ENCODE measurements around the gene LIN7A. TPM values are rescaled to one million over a fixed set of nuclear protein-coding genes. Genes with fewer than 3 reads are reported as not detected.

LIN7A gene
- total and polyA plus RNA-seq, 9 donors: 2.6 to 13.1 (median 6.6) TPM

GRCh38 chr12:80769553-80770140 lies 168.1 kb downstream of the LIN7A start:
- Histone ChIP-seq H3K4me1 (ENCODE audit: insufficient read depth) (no peaks in the 10 kb centered on the region), H3K27me3 (no peaks in the 10 kb centered on the region), H3K36me3 (no peaks in the 10 kb centered on the region), H3K27ac (no peak overlapping the region), H3K9me3 (no peaks in the 10 kb centered on the region), H3K4me3 (no peak overlapping the region)
- TF ChIP-seq POLR2A (IDR thresholded peaks at IDR 0.05) (no peak), EP300 (IDR thresholded peaks at IDR 0.05) (no peak), CTCF (IDR thresholded peaks at IDR 0.05) (no peak)
- intact Hi-C loops (cut with DNase I): no loop called here
- 75 to 89% (median 87%) methylated on average over 1 of the region's 1 CpG for WGBS, 3 donors
- DNase-seq: no peak

- no peak overlapping the region for H3K4me3 ChIP-seq
- no peaks in the 10 kb centered on the region for H3K36me3 ChIP-seq
- TF ChIP-seq EP300 (IDR thresholded peaks at IDR 0.05) (no peak), POLR2A (IDR thresholded peaks at IDR 0.05) (no peak), CTCF (IDR thresholded peaks at IDR 0.05) (no peak)
- H3K4me1 ChIP-seq (ENCODE audit: insufficient read depth): no peaks in the 10 kb centered on the region
- no peaks in the 10 kb centered on the region for H3K27me3 ChIP-seq
- intact Hi-C loops (cut with DNase I): no loop called here
- no peak overlapping the region for H3K27ac ChIP-seq
- no peak for DNase-seq
- H3K9me3 ChIP-seq: no peaks in the 10 kb centered on the region
- WGBS, 3 donors: 69 to 82% (median 77%) methylated on average over 2 of the region's 2 CpGs
These were observed 170.8 kb downstream of the LIN7A start for GRCh38 chr12:80766897-80767296.

- Histone ChIP-seq H3K4me1 (ENCODE audit: insufficient read depth) (no peaks in the 10 kb centered on the region), H3K27me3 (no peaks in the 10 kb centered on the region), H3K4me3 (no peak overlapping the region), H3K9me3 (no peaks in the 10 kb centered on the region), H3K36me3 (no peaks in the 10 kb centered on the region), H3K27ac (no peak overlapping the region)
- no peak for DNase-seq
- no peak for TF ChIP-seq CTCF (IDR thresholded peaks at IDR 0.05)
- TF ChIP-seq EP300 (IDR thresholded peaks at IDR 0.05): no peak
- TF ChIP-seq POLR2A (IDR thresholded peaks at IDR 0.05): no peak
- WGBS, 3 donors: 88 to 92% (median 88%) methylated on average over 1 of the region's 1 CpG
- intact Hi-C loops (cut with DNase I): no loop called here
These were observed 171.5 kb downstream of the LIN7A start for GRCh38 chr12:80766210-80766609.

GRCh38 chr12:80763874-80764273 lies 173.9 kb downstream of the LIN7A start:
- Histone ChIP-seq H3K27me3 (no peaks in the 10 kb centered on the region), H3K4me1 (ENCODE audit: insufficient read depth) (no peaks in the 10 kb centered on the region), H3K4me3 (no peak overlapping the region), H3K9me3 (no peaks in the 10 kb centered on the region), H3K27ac (no peak overlapping the region), H3K36me3 (no peaks in the 10 kb centered on the region)
- intact Hi-C loops (cut with DNase I): no loop called here
- TF ChIP-seq EP300 (IDR thresholded peaks at IDR 0.05): no peak
- no peak for TF ChIP-seq CTCF (IDR thresholded peaks at IDR 0.05)
- no peak for TF ChIP-seq POLR2A (IDR thresholded peaks at IDR 0.05)
- WGBS, 3 donors: 1 to 6% (median 2%) methylated on average over 4 of the region's 4 CpGs
- no peak for DNase-seq
